Esophagus squamous epithelium (tissue), 5 donors: ENCODE measurements around the gene RANBP1. TPM values are rescaled to one million over a fixed set of nuclear protein-coding genes. Genes with fewer than 3 reads are reported as not detected.

Experiments
- DNase-seq: peaks from one replicate; lab custom pipeline; 2025; lab: John Stamatoyannopoulos, UW
- H3K27ac ChIP-seq, 4 donors: fragments of 200-600 bp; sonication (generic); one replicate each; pipeline ENCODE4 v1.5.1; 2016 to 2019; ENCODE audit warnings: mild to moderate bottlenecking in 1 of 4
- H3K27me3 ChIP-seq, 4 donors: fragments of 200-600 bp; sonication (generic); 1 replicate in 3 of 4; 2 replicates in 1 of 4; pipeline versions ENCODE4 v1.5.1 to v1.6.0; 2017 to 2021; ENCODE audit warnings: antibody characterized with exemption in 1 of 4
- H3K36me3 ChIP-seq, 3 donors: fragments of 200-600 bp; sonication (generic); one replicate each; pipeline ENCODE4 v1.5.1; 2016 to 2019
- H3K4me1 ChIP-seq, 3 donors: fragments of 200-600 bp; sonication (generic); one replicate each; pipeline ENCODE4 v1.5.1; 2017 to 2019
- H3K4me3 ChIP-seq, 4 donors: fragments of 200-600 bp; sonication (generic); 1 replicate in 3 of 4; 2 replicates in 1 of 4; pipeline ENCODE4 v1.5.1; 2016 to 2019; ENCODE audit warnings: mild to moderate bottlenecking in 2 of 4, moderate library complexity in 1 of 4
- H3K9me3 ChIP-seq, 3 donors: fragments of 200-600 bp; sonication (generic); one replicate each; pipeline ENCODE4 v1.5.1; 2016 to 2019
- POLR2A ChIP-seq, 4 donors: fragments of 450-650 bp; IDR thresholded peaks; one replicate each; pipeline ENCODE4 v1.6.1; 2017; ENCODE audit warnings: antibody characterized with exemption in 4 of 4, mild to moderate bottlenecking in 4 of 4, moderate library complexity in 3 of 4
- WGBS, 2 donors: methylation state at CpG; one replicate each; pipeline ENCODE4 v1.1.5; 2018; 5-methylcytosine and 5-hydroxymethylcytosine counted together
- intact Hi-C: fragments of 100-400 bp; cut with DNase I; formaldehyde crosslinking; loops from one replicate; pipeline ENCODE4 v1.15.0; 2022
- total RNA-seq, 4 donors: library from RNA; depleted of rRNA; stranded (reverse); fragments of >200 nt; gene quantifications; one replicate each; pipeline ENCODE4 v1.1.0, GENCODE V29; 2016
- TF ChIP-seq, protein P1 (sequence below), 6 experiments: fragments of 450-650 bp in 4 of 6; fragments of 200-600 bp in 2 of 6; sonication (generic) in 2 of 6; IDR thresholded peaks; one replicate each; pipeline ENCODE4 v1.5.1; 2016 to 2019; ENCODE audit warnings: antibody characterized with exemption in 6 of 6, mild to moderate bottlenecking in 4 of 6, moderate library complexity in 4 of 6
- donor health status: DM: yes; HTN: yes; CAD: no.

RANBP1 gene
- total RNA-seq, 4 donors from 2014 or later = 178 to 358 (median 212) TPM

DNA sequence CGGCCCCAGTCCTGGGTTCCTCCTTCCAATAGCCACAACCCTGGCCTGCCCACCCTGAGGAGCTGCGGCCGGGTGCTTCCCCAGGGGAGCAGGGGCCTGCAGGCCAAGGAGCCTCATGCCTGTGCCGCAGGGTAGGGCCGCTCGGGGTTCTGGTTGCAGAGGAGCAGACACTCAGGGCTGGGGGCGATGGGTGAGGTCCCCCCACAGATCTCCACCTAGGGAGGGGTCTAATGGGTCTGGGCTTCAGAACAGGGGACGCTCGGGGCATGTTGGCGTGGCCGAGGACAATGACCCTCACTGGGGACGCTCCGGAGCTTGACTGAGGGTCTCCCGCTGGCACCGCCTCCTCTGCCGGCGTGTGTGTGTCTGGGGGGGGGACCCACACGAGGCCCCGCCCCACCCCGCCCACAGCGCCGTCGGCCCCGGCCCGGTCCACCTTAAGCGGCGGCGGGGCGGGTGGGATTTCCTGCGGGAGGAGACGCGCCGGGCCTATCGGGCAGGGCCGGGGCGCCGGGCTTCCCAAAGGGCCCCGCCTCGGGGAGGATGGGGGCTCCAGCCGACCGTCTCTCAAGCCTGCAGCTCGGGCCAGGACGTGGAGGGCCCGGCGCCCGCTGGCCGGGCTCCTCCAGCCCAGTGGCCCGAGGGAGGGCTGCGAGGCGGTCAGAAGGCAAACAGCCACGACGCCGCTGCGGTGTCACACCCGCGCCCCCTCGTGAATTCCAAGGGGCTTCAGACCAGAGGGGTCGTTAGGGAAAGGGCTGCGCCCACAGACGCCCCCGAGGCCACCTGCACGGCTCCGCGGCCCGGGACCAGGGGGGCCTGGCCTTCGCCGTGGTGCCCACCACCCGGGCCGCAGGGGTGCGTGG, 15.1 kb downstream of the RANBP1 start:
- Histone ChIP-seq H3K27me3 (no peaks in the 10 kb centered on the region), H3K4me3 (peak overlapping the region; percentile 69 to 100 (median 90)), H3K27ac (peak overlapping the region; percentile 88 to 98 (median 94)), H3K36me3 (peaks cover 0 to 20% (median 5%) of the 10 kb centered on the region in 3 donors), H3K9me3 (no peaks in the 10 kb centered on the region), H3K4me1 (peaks cover 23 to 51% (median 42%) of the 10 kb centered on the region in 3 donors)
- intact Hi-C loops = no loop called here
- 40% methylated on average over 1 of the region's 70 CpGs; no CpG with 5 or more reads in 1 of the 2 donors for WGBS, 2 donors
- TF ChIP-seq POLR2A (IDR thresholded peaks at IDR 0.05) = peak in 1 of 4 donors; percentile 21
- TF ChIP-seq, protein P1, sequence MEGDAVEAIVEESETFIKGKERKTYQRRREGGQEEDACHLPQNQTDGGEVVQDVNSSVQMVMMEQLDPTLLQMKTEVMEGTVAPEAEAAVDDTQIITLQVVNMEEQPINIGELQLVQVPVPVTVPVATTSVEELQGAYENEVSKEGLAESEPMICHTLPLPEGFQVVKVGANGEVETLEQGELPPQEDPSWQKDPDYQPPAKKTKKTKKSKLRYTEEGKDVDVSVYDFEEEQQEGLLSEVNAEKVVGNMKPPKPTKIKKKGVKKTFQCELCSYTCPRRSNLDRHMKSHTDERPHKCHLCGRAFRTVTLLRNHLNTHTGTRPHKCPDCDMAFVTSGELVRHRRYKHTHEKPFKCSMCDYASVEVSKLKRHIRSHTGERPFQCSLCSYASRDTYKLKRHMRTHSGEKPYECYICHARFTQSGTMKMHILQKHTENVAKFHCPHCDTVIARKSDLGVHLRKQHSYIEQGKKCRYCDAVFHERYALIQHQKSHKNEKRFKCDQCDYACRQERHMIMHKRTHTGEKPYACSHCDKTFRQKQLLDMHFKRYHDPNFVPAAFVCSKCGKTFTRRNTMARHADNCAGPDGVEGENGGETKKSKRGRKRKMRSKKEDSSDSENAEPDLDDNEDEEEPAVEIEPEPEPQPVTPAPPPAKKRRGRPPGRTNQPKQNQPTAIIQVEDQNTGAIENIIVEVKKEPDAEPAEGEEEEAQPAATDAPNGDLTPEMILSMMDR (IDR thresholded peaks at IDR 0.05) = no peak
- peak; percentile 31 for DNase-seq

DNA sequence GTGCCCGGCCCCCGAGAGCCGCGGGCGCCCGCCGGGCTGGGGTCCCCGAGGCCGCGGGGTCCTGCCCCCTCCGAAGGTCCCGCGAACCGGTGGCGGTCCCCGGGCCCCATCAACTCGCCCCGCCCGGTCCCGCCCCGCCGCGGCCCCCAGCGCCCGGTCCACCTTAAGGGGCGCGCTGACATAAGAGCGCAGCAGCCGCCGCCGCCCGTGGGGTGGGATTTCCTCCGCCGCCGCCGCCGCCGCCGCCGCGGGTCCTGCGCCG, 15.6 kb downstream of the RANBP1 start, which contains the start of gene ZDHHC8:
Gene ZDHHC8 (plus strand): TSS at position 208 of the 262 bp plus-strand sequence. CDS start 144 bp downstream, outside the sequence.
- no peak for DNase-seq
- H3K27ac ChIP-seq = peak within 1 kb of the TSS; percentile 88 to 98 (median 94)
- no CpG with 5 or more reads among the region's 43 CpGs for WGBS, 2 donors
- H3K36me3 ChIP-seq = peaks cover 0 to 14% (median under 1%) of the 10 kb centered on the region in 3 donors
- intact Hi-C loops = no loop called here
- no peak for TF ChIP-seq POLR2A (IDR thresholded peaks at IDR 0.05)
- TF ChIP-seq, protein P1 (IDR thresholded peaks at IDR 0.05) = no peak
- H3K4me3 ChIP-seq = peak within 1 kb of the TSS; percentile 69 to 100 (median 90)
- H3K4me1 ChIP-seq = peaks cover 23 to 57% (median 47%) of the 10 kb centered on the region in 3 donors
- no peaks in the 10 kb centered on the region for H3K27me3 ChIP-seq
- H3K9me3 ChIP-seq = no peaks in the 10 kb centered on the region

DNA sequence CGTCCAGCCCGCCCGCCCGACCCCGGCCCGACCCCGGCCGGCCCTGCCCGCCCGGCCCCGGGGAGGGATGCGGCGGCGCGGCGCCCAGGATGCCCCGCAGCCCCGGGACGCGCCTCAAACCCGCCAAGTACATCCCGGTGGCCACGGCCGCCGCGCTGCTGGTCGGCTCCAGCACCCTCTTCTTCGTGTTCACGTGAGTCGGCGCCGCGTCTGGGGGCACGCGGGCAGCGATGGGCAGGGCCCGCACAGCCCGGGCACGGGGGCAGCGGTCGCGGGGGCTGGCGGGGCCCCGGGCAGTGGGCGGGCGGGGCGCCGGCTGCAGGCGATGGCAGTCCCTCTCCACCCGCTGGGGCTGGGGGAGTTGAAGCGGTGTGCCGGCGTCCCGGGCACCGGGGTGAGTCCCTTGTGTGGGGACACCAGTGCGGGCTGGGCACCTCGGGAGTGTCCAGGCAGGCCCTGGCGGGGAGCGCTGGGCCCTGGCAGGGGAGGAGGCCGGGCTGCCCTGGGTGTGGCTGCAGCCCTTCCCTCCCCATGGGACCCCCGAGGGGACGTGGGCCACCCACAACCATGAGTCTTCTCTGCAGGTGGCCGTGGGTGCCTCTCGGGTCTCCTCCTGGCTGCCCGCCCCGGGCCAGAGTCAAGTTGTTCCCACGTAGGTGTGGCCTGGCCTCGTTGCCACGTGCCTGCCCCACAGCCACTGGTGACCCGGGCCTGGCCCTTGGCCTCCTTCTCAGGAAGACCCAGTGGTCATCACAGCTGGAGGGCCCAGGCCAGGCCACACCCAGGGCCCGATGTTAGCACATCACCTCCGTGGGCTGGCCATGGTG, 16.2 kb downstream of the RANBP1 start:
- peaks cover 27 to 62% (median 53%) of the 10 kb centered on the region in 3 donors for H3K4me1 ChIP-seq
- H3K4me3 ChIP-seq = peak overlapping the region; percentile 69 to 100 (median 90)
- H3K27ac ChIP-seq = peak overlapping the region; percentile 59 to 98 (median 93)
- TF ChIP-seq, protein P1 (IDR thresholded peaks at IDR 0.05) = no peak
- no peak for TF ChIP-seq POLR2A (IDR thresholded peaks at IDR 0.05)
- no peaks in the 10 kb centered on the region for H3K27me3 ChIP-seq
- peaks cover 0 to 9% (median 0%) of the 10 kb centered on the region in 3 donors for H3K36me3 ChIP-seq
- WGBS, 2 donors = no CpG with 5 or more reads among the region's 72 CpGs
- no peaks in the 10 kb centered on the region for H3K9me3 ChIP-seq
- no peak for DNase-seq
- intact Hi-C loops = no loop called here

DNA sequence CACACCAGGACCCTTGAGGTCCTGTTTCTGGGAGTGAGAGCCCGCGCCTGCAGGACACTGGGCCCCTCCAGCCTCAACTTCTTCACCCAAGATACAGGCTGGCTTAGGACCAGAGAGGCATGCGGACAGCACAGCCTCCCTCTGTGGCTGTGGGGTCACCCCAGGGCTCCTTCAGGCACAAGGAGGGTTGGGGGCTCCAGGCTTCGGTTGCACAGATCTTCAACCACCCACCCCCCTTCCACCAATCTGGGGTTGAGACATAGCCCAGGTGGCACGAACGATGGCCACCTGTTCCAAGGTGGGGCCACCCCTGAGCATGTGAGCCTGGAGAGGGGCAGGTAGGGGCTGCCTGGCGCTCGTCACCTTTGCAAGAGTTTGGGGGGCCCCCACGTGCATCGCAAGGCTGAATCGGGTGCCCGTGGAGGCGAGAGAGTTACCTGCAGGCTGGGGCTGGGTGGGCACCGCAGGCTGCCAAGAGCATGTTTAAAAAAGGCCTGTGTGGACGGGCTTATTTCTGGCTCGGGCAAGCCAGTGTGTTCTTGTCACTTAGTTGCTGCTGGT, 16.9 kb downstream of the RANBP1 start:
- Histone ChIP-seq H3K27ac (peak overlapping the region in 3 of 4 donors; percentile 59 to 98 (median 88)), H3K36me3 (peaks cover 0 to 2% (median 0%) of the 10 kb centered on the region in 3 donors), H3K27me3 (no peaks in the 10 kb centered on the region), H3K4me3 (peak overlapping the region; percentile 69 to 100 (median 90)), H3K9me3 (no peaks in the 10 kb centered on the region), H3K4me1 (peaks cover 34 to 69% (median 60%) of the 10 kb centered on the region in 3 donors)
- no peak for DNase-seq
- intact Hi-C loops = no loop called here
- 40 to 50% methylated on average over 1 to 4 of the region's 16 CpGs for WGBS, 2 donors
- no peak for TF ChIP-seq POLR2A (IDR thresholded peaks at IDR 0.05)
- TF ChIP-seq, protein P1 (IDR thresholded peaks at IDR 0.05) = no peak
